GM12873 (cell line): ENCODE data around the gene ZC3HAV1.

ENCODE experiments used
- TF ChIP-seq, protein P1 (sequence below): IDR thresholded peaks from 2 replicates; pipeline ENCODE4 v1.5.1; 2012; ENCODE audit warnings: low read depth, mild to moderate bottlenecking, moderate library complexity, low read length, control low read depth; ENCODE audit not compliant: insufficient read depth; ENCODE audit errors: missing control alignments

Gene ZC3HAV1

DNA sequence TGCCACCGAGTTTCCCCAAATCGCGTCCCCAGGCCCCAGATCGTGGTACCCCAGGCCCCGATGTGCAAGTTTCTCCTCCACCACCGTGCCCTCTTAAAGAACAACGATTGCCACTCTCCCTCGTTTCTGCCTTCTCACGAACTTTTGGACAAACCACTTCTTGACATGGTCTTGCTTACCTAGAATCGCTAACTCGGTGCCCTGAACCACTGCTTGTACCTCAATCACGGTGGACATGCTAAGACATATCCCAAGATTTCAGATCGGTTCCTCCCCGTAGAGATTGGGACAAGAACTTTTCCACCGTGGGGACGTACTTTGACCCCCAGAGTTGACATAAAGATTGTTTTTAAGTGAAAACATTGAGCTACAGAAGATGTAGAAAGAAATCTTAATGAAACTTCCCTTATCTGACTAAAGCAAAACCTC, 477 bp upstream of the ZC3HAV1 start:
- TF ChIP-seq, protein P1, sequence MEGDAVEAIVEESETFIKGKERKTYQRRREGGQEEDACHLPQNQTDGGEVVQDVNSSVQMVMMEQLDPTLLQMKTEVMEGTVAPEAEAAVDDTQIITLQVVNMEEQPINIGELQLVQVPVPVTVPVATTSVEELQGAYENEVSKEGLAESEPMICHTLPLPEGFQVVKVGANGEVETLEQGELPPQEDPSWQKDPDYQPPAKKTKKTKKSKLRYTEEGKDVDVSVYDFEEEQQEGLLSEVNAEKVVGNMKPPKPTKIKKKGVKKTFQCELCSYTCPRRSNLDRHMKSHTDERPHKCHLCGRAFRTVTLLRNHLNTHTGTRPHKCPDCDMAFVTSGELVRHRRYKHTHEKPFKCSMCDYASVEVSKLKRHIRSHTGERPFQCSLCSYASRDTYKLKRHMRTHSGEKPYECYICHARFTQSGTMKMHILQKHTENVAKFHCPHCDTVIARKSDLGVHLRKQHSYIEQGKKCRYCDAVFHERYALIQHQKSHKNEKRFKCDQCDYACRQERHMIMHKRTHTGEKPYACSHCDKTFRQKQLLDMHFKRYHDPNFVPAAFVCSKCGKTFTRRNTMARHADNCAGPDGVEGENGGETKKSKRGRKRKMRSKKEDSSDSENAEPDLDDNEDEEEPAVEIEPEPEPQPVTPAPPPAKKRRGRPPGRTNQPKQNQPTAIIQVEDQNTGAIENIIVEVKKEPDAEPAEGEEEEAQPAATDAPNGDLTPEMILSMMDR = peak; percentile 0

DNA sequence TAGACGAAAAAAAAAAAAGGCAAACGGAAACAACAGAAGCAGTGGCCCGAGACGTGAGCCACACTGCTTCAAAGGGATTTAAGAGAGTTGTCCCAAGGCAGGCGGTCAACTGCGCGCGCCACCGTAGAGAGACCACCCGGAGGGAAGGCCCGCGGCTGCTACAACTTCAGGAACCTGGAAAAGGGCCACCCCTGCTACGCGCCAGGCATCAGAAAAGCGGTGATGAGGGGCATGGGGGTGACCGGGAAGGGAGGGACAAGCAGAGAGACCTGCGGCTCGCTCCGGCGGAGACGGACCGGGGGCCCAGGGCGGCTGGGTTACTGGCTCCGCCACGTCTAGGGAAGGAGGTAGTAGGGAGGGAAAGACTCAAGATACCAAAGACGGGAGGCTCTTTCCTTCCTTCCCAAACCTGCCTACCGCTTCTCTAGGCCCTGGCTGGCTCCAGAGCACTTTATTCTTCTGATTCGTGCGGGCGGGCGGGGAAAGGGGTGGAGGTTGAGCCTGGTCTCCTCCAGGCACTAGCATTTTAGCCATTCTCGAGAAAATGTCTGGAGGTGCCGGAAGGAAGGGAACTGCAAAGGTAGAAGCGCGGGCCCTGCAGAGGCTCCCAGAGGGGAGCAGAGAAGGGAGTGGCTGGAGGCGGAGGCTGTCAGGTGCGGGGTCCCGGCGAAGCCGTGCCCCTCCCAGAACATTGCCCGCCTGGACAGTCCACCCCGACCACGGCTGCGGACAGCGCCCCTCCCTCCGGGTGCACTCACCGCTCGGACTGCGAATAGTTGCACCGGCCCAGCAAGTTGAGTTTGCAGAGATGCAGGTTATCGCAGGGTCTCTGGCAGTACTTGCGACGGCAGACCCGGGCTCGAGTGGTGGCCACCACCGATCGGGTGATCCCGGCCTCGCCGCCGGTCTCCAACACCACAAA, 993 bp downstream of the ZC3HAV1 start:
- TF ChIP-seq, protein P1 = peak; percentile 13

- TF ChIP-seq, protein P1 = no peak
Measured at GRCh38 chr7:139106959-139107358, 2.6 kb downstream of the ZC3HAV1 start.

GRCh38 chr7:139105484-139105883, 4.0 kb downstream of the ZC3HAV1 start:
- TF ChIP-seq, protein P1 = no peak

DNA sequence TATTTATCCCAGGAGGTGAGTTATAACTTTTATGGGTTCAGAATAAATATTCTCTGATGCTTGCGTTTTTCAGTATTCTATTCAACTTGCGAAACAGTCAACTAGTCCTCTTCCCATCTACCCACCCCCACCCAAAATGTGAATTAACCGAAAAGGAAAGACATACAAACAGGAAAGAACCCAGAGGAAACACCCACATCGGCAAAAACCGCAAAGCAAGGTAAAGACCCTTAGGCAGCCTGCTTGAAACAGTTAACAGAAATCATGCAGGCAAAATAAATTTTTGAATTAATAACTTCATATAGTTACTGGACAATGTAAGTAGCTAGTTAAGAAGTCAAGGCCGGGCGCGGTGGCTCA, 5.4 kb downstream of the ZC3HAV1 start:
- TF ChIP-seq, protein P1 = no peak

- TF ChIP-seq, protein P1 = no peak
Measured at GRCh38 chr7:139103057-139103815, 6.3 kb downstream of the ZC3HAV1 start.
